Upper lobe of left lung (tissue), 6 donors: ENCODE data around the gene DNAJC2. TPM values are rescaled to one million over a fixed set of nuclear protein-coding genes. Genes with fewer than 3 reads are reported as not detected.

Experiments used
- ATAC-seq, 2 donors: fragments of 200-7000 bp; cut with Tn5 transposase; one replicate each; pipeline ENCODE4 v1.9.1; 2022; ENCODE audit warnings: mild to moderate bottlenecking in 2 of 2, moderate library complexity in 2 of 2; ENCODE audit not compliant: low FRiP score in 2 of 2
- DNase-seq, 2 donors: peaks; one replicate each; pipeline ENCODE4 v3.0.0-alpha.2; 2019 to 2020
- H3K27ac ChIP-seq, 4 donors: fragments of 200-600 bp; sonication (generic); one replicate each; pipeline ENCODE4 v1.5.1; 2016 to 2019
- H3K27me3 ChIP-seq, 4 donors: fragments of 200-600 bp; sonication (generic); one replicate each; pipeline ENCODE4 v1.5.1; 2017 to 2019
- H3K36me3 ChIP-seq, 4 donors: fragments of 200-600 bp; sonication (generic); one replicate each; pipeline ENCODE4 v1.5.1; 2016 to 2019
- H3K4me1 ChIP-seq, 4 donors: fragments of 200-600 bp; sonication (generic); one replicate each; pipeline ENCODE4 v1.5.1; 2018 to 2019
- H3K4me3 ChIP-seq, 4 donors: fragments of 200-600 bp; sonication (generic); one replicate each; pipeline ENCODE4 v1.5.1; 2017 to 2019; ENCODE audit warnings: mild to moderate bottlenecking in 2 of 4, moderate library complexity in 1 of 4
- H3K9me3 ChIP-seq, 4 donors: fragments of 200-600 bp; sonication (generic); one replicate each; pipeline ENCODE4 v1.5.1; 2018 to 2019
- CTCF ChIP-seq, 6 experiments: fragments of 450-650 bp in 4 of 6; fragments of 200-600 bp in 2 of 6; sonication (generic) in 2 of 6; IDR thresholded peaks; one replicate each; pipeline ENCODE4 v1.5.1; 2016 to 2019; ENCODE audit warnings: antibody characterized with exemption in 6 of 6
- EP300 ChIP-seq, 4 donors: sonication (generic); formaldehyde crosslinking; IDR thresholded peaks; one replicate each; pipeline ENCODE4 v1.5.1; 2017; ENCODE audit warnings: antibody characterized with exemption in 4 of 4, control low read depth in 2 of 4
- POLR2A ChIP-seq, 4 donors: fragments of 450-650 bp; IDR thresholded peaks; one replicate each; pipeline ENCODE4 v1.5.1; 2016 to 2017; ENCODE audit warnings: antibody characterized with exemption in 4 of 4, mild to moderate bottlenecking in 2 of 4
- POLR2AphosphoS5 ChIP-seq, 2 donors: sonication (generic); formaldehyde crosslinking; IDR thresholded peaks; one replicate each; pipeline ENCODE4 v1.5.1; 2017; ENCODE audit warnings: antibody characterized with exemption in 2 of 2
- WGBS, 2 donors: methylation state at CpG; one replicate each; pipeline ENCODE4 v1.1.5; 2017 to 2018; 5-methylcytosine and 5-hydroxymethylcytosine counted together
- total RNA-seq, 6 donors: library from RNA; depleted of rRNA in 4 of 6; stranded (reverse); fragments of >200 nt in 4 of 6; gene quantifications; one replicate each; pipeline versions ENCODE4 v1.1.0 to v1.2.1, GENCODE V29; 2016 to 2021
- donor health status: DM: no; HTN: no; CAD: no; lungs with moderate emphysema.
- donor health status: DM: no; HTN: yes; CAD: no; lungs with severe emphysema.

DNAJC2 gene
- total RNA-seq, 6 donors from 2014 or later = 13.1 to 30.4 (median 16.6) TPM

- DNase-seq = no peak
- H3K27me3 ChIP-seq = no peaks in the 10 kb centered on the region
- no peak overlapping the region for H3K27ac ChIP-seq
- no peak overlapping the region for H3K4me3 ChIP-seq
- peaks cover 61 to 100% (median 79%) of the 10 kb centered on the region in 4 donors for H3K36me3 ChIP-seq
- no peaks in the 10 kb centered on the region for H3K4me1 ChIP-seq
- TF ChIP-seq POLR2A (IDR thresholded peaks at IDR 0.05) (no peak), CTCF (IDR thresholded peaks at IDR 0.05) (no peak), EP300 (IDR thresholded peaks at IDR 0.05) (no peak), POLR2AphosphoS5 (IDR thresholded peaks at IDR 0.05) (no peak)
- H3K9me3 ChIP-seq = no peaks in the 10 kb centered on the region
- no peak for ATAC-seq
Observed at GRCh38 chr7:103317009-103317408, 27.6 kb downstream of the DNAJC2 start.

- DNase-seq = no peak
- Histone ChIP-seq H3K36me3 (peaks cover 62 to 100% (median 80%) of the 10 kb centered on the region in 4 donors), H3K4me1 (no peaks in the 10 kb centered on the region), H3K27me3 (no peaks in the 10 kb centered on the region), H3K4me3 (no peak overlapping the region), H3K9me3 (no peaks in the 10 kb centered on the region), H3K27ac (no peak overlapping the region)
- ATAC-seq = no peak
- WGBS, 2 donors = 95 to 98% methylated on average over 2 of the region's 2 CpGs
- no peak for TF ChIP-seq CTCF (IDR thresholded peaks at IDR 0.05)
- no peak for TF ChIP-seq POLR2AphosphoS5 (IDR thresholded peaks at IDR 0.05)
- TF ChIP-seq POLR2A (IDR thresholded peaks at IDR 0.05) = no peak
- no peak for TF ChIP-seq EP300 (IDR thresholded peaks at IDR 0.05)
Observed at GRCh38 chr7:103316380-103316941, 28.1 kb downstream of the DNAJC2 start.

GRCh38 chr7:103314852-103315251 lies 29.7 kb downstream of the DNAJC2 start:
- Histone ChIP-seq H3K4me1 (no peaks in the 10 kb centered on the region), H3K27ac (no peak overlapping the region), H3K27me3 (no peaks in the 10 kb centered on the region), H3K36me3 (peaks cover 66 to 100% (median 79%) of the 10 kb centered on the region in 4 donors), H3K4me3 (no peak overlapping the region), H3K9me3 (no peaks in the 10 kb centered on the region)
- ATAC-seq = no peak
- TF ChIP-seq CTCF (IDR thresholded peaks at IDR 0.05) (no peak), POLR2AphosphoS5 (IDR thresholded peaks at IDR 0.05) (no peak), POLR2A (IDR thresholded peaks at IDR 0.05) (no peak), EP300 (IDR thresholded peaks at IDR 0.05) (no peak)
- WGBS, 2 donors = 86 to 90% methylated on average over 2 of the region's 2 CpGs
- no peak for DNase-seq

GRCh38 chr7:103307503-103308231 lies 36.9 kb downstream of the DNAJC2 start:
- Histone ChIP-seq H3K4me3 (no peak overlapping the region), H3K27ac (no peak overlapping the region), H3K36me3 (peaks cover 38 to 100% (median 83%) of the 10 kb centered on the region in 4 donors), H3K27me3 (no peaks in the 10 kb centered on the region), H3K9me3 (no peaks in the 10 kb centered on the region), H3K4me1 (peaks cover 0 to 8% (median 0%) of the 10 kb centered on the region in 4 donors)
- no peak for ATAC-seq
- WGBS, 2 donors = 46 to 55% methylated on average over 3 of the region's 3 CpGs
- TF ChIP-seq POLR2A (IDR thresholded peaks at IDR 0.05) = no peak
- no peak for TF ChIP-seq EP300 (IDR thresholded peaks at IDR 0.05)
- TF ChIP-seq CTCF (IDR thresholded peaks at IDR 0.05) = no peak
- no peak for TF ChIP-seq POLR2AphosphoS5 (IDR thresholded peaks at IDR 0.05)
- DNase-seq = no peak
